GM18511 (cell line): ENCODE measurements around the gene GTF3C1.
"Not testable (repeated sequence)": the region's sequence is repeated elsewhere in the genome, so short reads cannot be mapped to it uniquely, and the experiment has no call there.

Experiments used
- ATAC-seq: cut with Tn5 transposase; IDR thresholded peaks from one replicate; pipeline ENCODE4 v1.9.1; 2021; ENCODE audit warnings: mild to moderate bottlenecking, moderate library complexity; ENCODE audit not compliant: unreplicated experiment

The GTF3C1 gene

GRCh38 chr16:27468941-27469531 is 80.7 kb downstream of the GTF3C1 start:
- ATAC-seq: no peak

- no peak for ATAC-seq
These were observed 84.2 kb downstream of the GTF3C1 start for GRCh38 chr16:27465483-27465879.

- ATAC-seq: no peak
These were observed 84.9 kb downstream of the GTF3C1 start for GRCh38 chr16:27464626-27465482.

- ATAC-seq: no peak
These were observed 85.7 kb downstream of the GTF3C1 start for GRCh38 chr16:27463741-27464591.

GRCh38 chr16:27462846-27463682 is 86.6 kb downstream of the GTF3C1 start:
- no peak for ATAC-seq

- no peak for ATAC-seq
These were observed 87.4 kb downstream of the GTF3C1 start for GRCh38 chr16:27462200-27462845.

GRCh38 chr16:27461483-27462171 is 88.1 kb downstream of the GTF3C1 start:
- no peak for ATAC-seq

- ATAC-seq: no peak
These were observed 88.8 kb downstream of the GTF3C1 start for GRCh38 chr16:27460663-27461482.

- no peak for ATAC-seq
These were observed 89.5 kb downstream of the GTF3C1 start for GRCh38 chr16:27460213-27460612.

- ATAC-seq: no peak
These were observed 90.6 kb downstream of the GTF3C1 start for GRCh38 chr16:27458987-27459688.

- no peak for ATAC-seq
These were observed 91.5 kb downstream of the GTF3C1 start for GRCh38 chr16:27458258-27458657.

GRCh38 chr16:27457605-27457900 is 92.2 kb downstream of the GTF3C1 start:
- not testable (repeated sequence) for ATAC-seq

GRCh38 chr16:27455700-27456099 is 94.0 kb downstream of the GTF3C1 start:
- ATAC-seq: no peak

- no peak for ATAC-seq
These were observed 96.3 kb downstream of the GTF3C1 start for GRCh38 chr16:27453494-27453825.

- no peak for ATAC-seq
These were observed 96.9 kb downstream of the GTF3C1 start for GRCh38 chr16:27452569-27453493.

- peak; percentile 14 for ATAC-seq
These were observed 99.5 kb downstream of the GTF3C1 start for GRCh38 chr16:27450196-27450549.

- ATAC-seq: peak; percentile 59
These were observed 100.1 kb downstream of the GTF3C1 start for GRCh38 chr16:27449434-27450195.
